Fibroblast of skin of abdomen (primary cell): ENCODE measurements around the gene COA1.
"Not testable (repeated sequence)": the region's sequence is repeated elsewhere in the genome, so short reads cannot be mapped to it uniquely, and the experiment has no call there.

Source experiments
- DNase-seq: peaks from one replicate; pipeline ENCODE4 v3.0.0-alpha.2; 2013

COA1 gene

GRCh38 chr7:43650457-43651052 lies 78.8 kb downstream of the COA1 start:
- DNase-seq = peak; percentile 81

- DNase-seq = no peak
Measured at GRCh38 chr7:43649755-43650274, 79.5 kb downstream of the COA1 start.

GRCh38 chr7:43648473-43649406 lies 80.6 kb downstream of the COA1 start:
- peak; percentile 73 for DNase-seq

GRCh38 chr7:43647673-43648472 lies 81.5 kb downstream of the COA1 start:
- peak; percentile 100 for DNase-seq

GRCh38 chr7:43647339-43647672 lies 82.0 kb downstream of the COA1 start:
- peak; percentile 86 for DNase-seq

- DNase-seq = peak; percentile 40
Measured at GRCh38 chr7:43646603-43647338, 82.6 kb downstream of the COA1 start.

GRCh38 chr7:43645699-43646226 lies 83.6 kb downstream of the COA1 start:
- no peak for DNase-seq

- no peak for DNase-seq
Measured at GRCh38 chr7:43643846-43644245, 85.5 kb downstream of the COA1 start.

GRCh38 chr7:43642897-43643630 lies 86.3 kb downstream of the COA1 start:
- no peak for DNase-seq

GRCh38 chr7:43640679-43641078 lies 88.6 kb downstream of the COA1 start:
- DNase-seq = no peak

- peak; percentile 81 for DNase-seq
Measured at GRCh38 chr7:43639858-43640491, 89.3 kb downstream of the COA1 start.

- peak; percentile 35 for DNase-seq
Measured at GRCh38 chr7:43637114-43637806, 92.1 kb downstream of the COA1 start.

- peak; percentile 76 for DNase-seq
Measured at GRCh38 chr7:43636093-43636492, 93.2 kb downstream of the COA1 start.

GRCh38 chr7:43634384-43634783 lies 94.9 kb downstream of the COA1 start:
- DNase-seq = no peak

GRCh38 chr7:43632746-43633145 lies 96.6 kb downstream of the COA1 start:
- no peak for DNase-seq

GRCh38 chr7:43631559-43631958 lies 97.8 kb downstream of the COA1 start:
- DNase-seq = no peak

GRCh38 chr7:43630482-43630881 lies 98.8 kb downstream of the COA1 start:
- no peak for DNase-seq

GRCh38 chr7:43629857-43630256 lies 99.5 kb downstream of the COA1 start:
- DNase-seq = no peak

GRCh38 chr7:43628431-43628830 lies 100.9 kb downstream of the COA1 start:
- no peak for DNase-seq

- DNase-seq = not testable (repeated sequence)
Measured at GRCh38 chr7:43627798-43628197, 101.5 kb downstream of the COA1 start.
